ENCODE results near the gene TM9SF2. TPM values are rescaled to one million over a fixed set of nuclear protein-coding genes. Genes with fewer than 3 reads are reported as not detected.
A peak's percentile ranks its signal among the peaks of the same experiment; 100 is the strongest.
"Not testable (repeated sequence)": the region's sequence is repeated elsewhere in the genome, so short reads cannot be mapped to it uniquely, and the experiment has no call there.

Gene TM9SF2, protein sequence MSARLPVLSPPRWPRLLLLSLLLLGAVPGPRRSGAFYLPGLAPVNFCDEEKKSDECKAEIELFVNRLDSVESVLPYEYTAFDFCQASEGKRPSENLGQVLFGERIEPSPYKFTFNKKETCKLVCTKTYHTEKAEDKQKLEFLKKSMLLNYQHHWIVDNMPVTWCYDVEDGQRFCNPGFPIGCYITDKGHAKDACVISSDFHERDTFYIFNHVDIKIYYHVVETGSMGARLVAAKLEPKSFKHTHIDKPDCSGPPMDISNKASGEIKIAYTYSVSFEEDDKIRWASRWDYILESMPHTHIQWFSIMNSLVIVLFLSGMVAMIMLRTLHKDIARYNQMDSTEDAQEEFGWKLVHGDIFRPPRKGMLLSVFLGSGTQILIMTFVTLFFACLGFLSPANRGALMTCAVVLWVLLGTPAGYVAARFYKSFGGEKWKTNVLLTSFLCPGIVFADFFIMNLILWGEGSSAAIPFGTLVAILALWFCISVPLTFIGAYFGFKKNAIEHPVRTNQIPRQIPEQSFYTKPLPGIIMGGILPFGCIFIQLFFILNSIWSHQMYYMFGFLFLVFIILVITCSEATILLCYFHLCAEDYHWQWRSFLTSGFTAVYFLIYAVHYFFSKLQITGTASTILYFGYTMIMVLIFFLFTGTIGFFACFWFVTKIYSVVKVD
- polyA plus RNA-seq (ENCODE audit: insufficient read length in 3 of 3) = 100 to 1,000 TPM; 189 to 223 (median 193) TPM
- long read RNA-seq, donor 1, transcript TM9SF2-201 (17 exons, 3,430 nt) = major isoform, 54 of 68 reads
- long read RNA-seq, donor 1, partial matches to known transcripts = 14 of 68 reads
- long read RNA-seq, donor 1, other reads (novel, unspliced or antisense) = 0 of 68 reads
- long read RNA-seq, donor 2, transcript TM9SF2-201 (17 exons, 3,430 nt) = major isoform, 48 of 66 reads
- long read RNA-seq, donor 2, partial matches to known transcripts = 18 of 66 reads
- long read RNA-seq, donor 2, other reads (novel, unspliced or antisense) = 0 of 66 reads
- long read RNA-seq, donor 3, transcript TM9SF2-201 (17 exons, 3,430 nt) = major isoform, 108 of 192 reads
- long read RNA-seq, donor 3, partial matches to known transcripts = 84 of 192 reads
- long read RNA-seq, donor 3, other reads (novel, unspliced or antisense) = 0 of 192 reads
- long read RNA-seq, donor 4, transcript TM9SF2-201 (17 exons, 3,430 nt) = major isoform, 89 of 143 reads
- long read RNA-seq, donor 4, partial matches to known transcripts = 53 of 143 reads
- long read RNA-seq, donor 4, other reads (novel, unspliced or antisense) = 0 of 143 reads
- long read RNA-seq, donor 5 = 0 reads
- long read RNA-seq, donor 6, transcript TM9SF2-201 (17 exons, 3,430 nt) = major isoform, 40 of 73 reads
- long read RNA-seq, donor 6, partial matches to known transcripts = 31 of 73 reads
- long read RNA-seq, donor 6, other reads (novel, unspliced or antisense) = 0 of 73 reads
- long read RNA-seq, donor 7, transcript TM9SF2-201 (17 exons, 3,430 nt) = major isoform, 66 of 134 reads
- long read RNA-seq, donor 7, partial matches to known transcripts = 68 of 134 reads
- long read RNA-seq, donor 7, other reads (novel, unspliced or antisense) = 0 of 134 reads
- long read RNA-seq, donor 8 = 0 reads
- long read RNA-seq, donor 9, transcript TM9SF2-201 (17 exons, 3,430 nt) = major isoform, 70 of 138 reads
- long read RNA-seq, donor 9, partial matches to known transcripts = 62 of 138 reads
- long read RNA-seq, donor 9, other reads (novel, unspliced or antisense) = 5 of 138 reads
- long read RNA-seq, donor 10, transcript TM9SF2-201 (17 exons, 3,430 nt) = major isoform, 55 of 103 reads
- long read RNA-seq, donor 10, partial matches to known transcripts = 48 of 103 reads
- long read RNA-seq, donor 10, other reads (novel, unspliced or antisense) = 0 of 103 reads
- long read RNA-seq, donor 11, transcript TM9SF2-201 (17 exons, 3,430 nt) = major isoform, 61 of 118 reads
- long read RNA-seq, donor 11, partial matches to known transcripts = 52 of 118 reads
- long read RNA-seq, donor 11, other reads (novel, unspliced or antisense) = 5 of 118 reads
- long read RNA-seq, donor 12, transcript TM9SF2-201 (17 exons, 3,430 nt) = major isoform, 24 of 53 reads
- long read RNA-seq, donor 12, partial matches to known transcripts = 29 of 53 reads
- long read RNA-seq, donor 12, other reads (novel, unspliced or antisense) = 0 of 53 reads
- long read RNA-seq, donor 13 = 0 reads
- long read RNA-seq, donor 14, transcript TM9SF2-201 (17 exons, 3,430 nt) = major isoform, 66 of 93 reads
- long read RNA-seq, donor 14, partial matches to known transcripts = 27 of 93 reads
- long read RNA-seq, donor 14, other reads (novel, unspliced or antisense) = 0 of 93 reads
- long read RNA-seq, donor 15, transcript TM9SF2-201 (17 exons, 3,430 nt) = major isoform, 23 of 38 reads
- long read RNA-seq, donor 15, partial matches to known transcripts = 15 of 38 reads
- long read RNA-seq, donor 15, other reads (novel, unspliced or antisense) = 0 of 38 reads
- long read RNA-seq, donor 16, transcript TM9SF2-201 (17 exons, 3,430 nt) = major isoform, 171 of 335 reads
- long read RNA-seq, donor 16, partial matches to known transcripts = 155 of 335 reads
- long read RNA-seq, donor 16, other reads (novel, unspliced or antisense) = 9 of 335 reads

DNA sequence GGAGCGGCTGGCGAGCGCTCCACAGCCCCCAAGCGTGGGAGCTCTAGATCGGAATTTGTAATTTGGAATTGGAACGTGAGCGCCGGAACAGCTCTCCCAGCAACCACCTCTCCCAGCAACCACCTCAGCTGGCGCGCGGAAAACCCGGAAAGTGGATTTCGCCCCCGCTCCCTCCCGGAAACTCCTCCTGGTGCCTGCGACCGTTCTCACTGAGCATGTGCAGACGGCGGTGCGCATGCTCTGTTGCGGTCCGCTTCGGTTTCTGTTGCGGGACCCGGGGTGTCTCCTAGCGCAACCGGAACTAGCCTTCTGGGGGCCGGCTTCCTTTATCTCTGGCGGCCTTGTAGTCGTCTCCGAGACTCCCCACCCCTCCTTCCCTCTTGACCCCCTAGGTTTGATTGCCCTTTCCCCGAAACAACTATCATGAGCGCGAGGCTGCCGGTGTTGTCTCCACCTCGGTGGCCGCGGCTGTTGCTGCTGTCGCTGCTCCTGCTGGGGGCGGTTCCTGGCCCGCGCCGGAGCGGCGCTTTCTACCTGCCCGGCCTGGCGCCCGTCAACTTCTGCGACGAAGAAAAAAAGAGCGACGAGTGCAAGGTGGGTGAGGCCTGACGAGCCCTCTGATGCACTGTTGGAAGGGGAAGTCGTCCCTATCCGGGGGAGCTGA, at the start of gene TM9SF2:
TM9SF2 (plus strand) TSS at position 289 of the 664 bp plus-strand sequence; CDS start at position 424, 135 bp downstream.
- DNase-seq (ENCODE audit: extremely low read depth in 1 of 11, low read depth in 9 of 11, low spot score in 4 of 11) = peak; percentile 96 to 99 (median 97)

DNA sequence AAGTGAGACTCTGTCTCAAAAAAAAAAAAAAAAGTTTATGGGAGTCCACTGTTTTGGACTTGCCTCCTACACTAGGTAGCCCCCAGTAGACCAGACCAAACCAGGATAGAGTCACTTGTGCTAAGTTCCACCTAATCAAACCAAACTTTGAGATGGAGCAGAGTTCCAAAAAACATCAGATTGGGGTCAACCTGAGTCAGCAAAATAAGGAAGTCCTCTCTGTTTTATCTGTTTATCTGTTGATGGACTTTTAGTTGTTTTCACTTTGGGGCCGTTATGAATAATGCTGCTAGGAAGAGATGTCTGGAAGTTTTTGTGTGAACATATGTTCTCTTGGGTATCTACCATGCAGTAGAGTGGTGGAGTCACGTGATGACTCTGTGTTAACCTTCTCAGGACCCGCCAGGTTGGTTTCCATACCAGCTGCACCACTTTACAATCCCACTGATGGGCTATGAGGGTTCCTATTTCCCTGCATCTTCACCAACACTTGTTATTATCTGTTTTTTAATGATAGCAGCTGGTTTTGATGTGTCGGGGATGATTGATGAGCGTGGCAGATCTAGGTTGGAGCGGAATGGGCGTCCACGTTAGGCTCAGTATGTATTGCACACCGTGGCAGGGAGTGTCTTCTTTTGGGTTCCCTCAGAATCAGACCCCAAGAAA, 46.6 kb upstream of the TM9SF2 start:
- no peak for DNase-seq (ENCODE audit: extremely low read depth in 1 of 11, low read depth in 9 of 11, low spot score in 4 of 11)

DNA sequence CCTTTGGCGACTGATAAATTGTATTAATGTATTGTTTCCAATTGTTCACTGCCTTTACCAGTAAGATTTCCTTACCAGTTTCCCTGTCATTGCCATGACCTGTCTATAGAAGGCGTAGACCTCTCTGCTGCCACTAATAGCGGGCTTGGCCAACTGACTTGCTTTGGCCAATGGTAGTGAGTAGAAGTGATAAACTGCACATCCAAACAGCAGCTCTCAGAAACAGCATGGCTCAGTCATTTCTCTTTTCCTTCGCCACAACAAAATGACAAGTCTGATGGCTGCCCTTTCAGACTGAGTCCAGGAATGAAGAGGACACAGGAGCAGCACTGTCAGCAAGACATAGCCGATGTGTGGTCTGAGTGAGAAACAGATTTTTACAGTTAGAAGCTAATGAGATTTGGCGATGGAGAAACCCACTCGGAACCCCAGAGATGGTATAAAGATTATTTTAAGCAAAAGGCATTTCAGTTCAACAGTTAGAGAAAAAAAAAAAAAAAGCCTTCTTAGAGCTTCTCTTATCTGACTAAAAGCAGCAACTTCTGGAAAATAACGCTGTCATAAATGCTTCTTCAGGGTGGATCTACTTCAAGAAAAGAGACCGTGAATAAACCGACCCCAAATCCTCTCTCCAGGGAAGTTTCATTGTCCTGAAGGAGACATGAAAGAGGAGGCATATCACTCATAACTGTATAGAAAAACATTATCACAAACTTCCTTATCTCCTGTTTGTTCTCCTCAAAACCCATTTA, 42.0 kb upstream of the TM9SF2 start:
- DNase-seq (ENCODE audit: extremely low read depth in 1 of 11, low read depth in 9 of 11, low spot score in 4 of 11) = no peak

DNA sequence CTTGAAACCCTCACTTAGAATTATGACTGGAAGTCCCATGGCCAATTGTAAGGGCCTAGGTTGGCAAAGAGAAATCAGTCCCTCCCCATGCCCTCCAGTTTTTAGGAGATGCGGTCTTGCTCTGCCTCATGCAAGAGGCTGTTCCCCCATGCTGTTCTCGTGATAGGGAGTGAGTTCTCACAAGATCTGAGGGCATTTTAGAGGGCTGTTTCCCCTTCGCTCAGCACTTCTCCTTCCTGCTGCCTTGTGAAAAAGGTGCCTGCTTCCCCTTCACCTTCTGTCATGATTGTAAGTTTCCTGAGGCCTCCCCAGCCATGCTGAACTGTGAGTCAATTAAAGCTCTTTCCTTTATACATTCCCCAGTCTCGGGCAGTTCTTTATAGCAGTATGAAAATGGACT, 40.5 kb upstream of the TM9SF2 start:
- DNase-seq (ENCODE audit: extremely low read depth in 1 of 11, low read depth in 9 of 11, low spot score in 4 of 11) = not testable (repeated sequence)

DNA sequence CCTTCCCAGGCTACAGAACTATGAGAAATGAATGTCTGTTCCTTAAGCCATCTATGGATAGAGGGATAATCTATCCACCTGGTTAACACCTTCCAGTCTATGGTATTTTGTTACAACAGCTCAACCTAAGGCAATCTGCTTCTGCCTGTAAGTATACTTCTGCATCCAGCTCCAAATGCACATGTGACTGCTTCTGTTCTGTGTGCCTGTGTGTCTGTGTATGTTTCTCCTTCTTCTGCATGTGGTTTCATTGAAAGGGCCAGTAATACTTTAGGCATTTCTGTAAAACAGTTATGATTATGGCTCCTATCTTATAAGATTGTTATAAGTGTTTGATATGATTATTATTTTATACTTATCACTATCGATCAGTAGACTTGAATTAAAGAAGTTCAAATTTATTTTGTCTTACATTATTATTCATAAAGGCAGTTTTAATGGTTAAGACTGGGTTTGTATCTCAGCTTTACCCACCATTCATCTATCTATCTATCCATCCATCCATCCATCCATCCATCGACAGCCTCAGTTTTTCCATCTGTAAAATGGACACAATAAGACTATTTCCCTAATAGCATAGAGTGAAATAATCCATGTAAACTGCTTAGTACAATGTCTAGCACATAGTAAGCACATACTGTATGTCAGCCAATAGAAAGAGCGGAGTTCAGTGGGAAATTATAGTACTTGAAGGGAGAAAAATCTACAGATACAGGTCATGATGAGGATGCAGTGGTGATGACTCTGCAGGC, 37.5 kb upstream of the TM9SF2 start:
- no peak for DNase-seq (ENCODE audit: extremely low read depth in 1 of 11, low read depth in 9 of 11, low spot score in 4 of 11)

DNA sequence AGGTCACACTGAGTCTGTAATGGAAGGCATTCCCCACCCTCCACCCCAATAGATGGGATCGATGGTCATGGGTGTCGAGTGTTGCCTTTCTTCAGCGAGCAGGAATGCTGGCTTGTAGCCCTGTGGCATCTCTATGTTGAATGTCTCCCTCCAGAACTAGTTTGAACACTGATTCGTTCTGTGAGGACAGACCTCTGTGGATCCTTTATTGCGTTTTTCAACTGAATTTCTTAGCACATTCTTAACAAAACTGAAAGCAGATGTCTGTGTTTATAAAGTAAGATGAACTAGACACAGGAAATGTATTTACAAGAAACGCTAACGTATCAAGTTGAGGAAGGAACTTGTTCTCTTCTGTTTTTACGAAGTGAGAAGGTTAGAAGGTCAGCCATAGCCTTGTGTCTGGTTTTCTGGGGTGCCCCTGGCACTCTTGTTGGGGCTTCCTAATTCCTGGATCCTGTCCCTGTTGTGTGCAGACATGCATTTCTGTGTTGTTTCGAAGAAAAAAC, 36.8 kb upstream of the TM9SF2 start:
- no peak for DNase-seq (ENCODE audit: extremely low read depth in 1 of 11, low read depth in 9 of 11, low spot score in 4 of 11)

DNA sequence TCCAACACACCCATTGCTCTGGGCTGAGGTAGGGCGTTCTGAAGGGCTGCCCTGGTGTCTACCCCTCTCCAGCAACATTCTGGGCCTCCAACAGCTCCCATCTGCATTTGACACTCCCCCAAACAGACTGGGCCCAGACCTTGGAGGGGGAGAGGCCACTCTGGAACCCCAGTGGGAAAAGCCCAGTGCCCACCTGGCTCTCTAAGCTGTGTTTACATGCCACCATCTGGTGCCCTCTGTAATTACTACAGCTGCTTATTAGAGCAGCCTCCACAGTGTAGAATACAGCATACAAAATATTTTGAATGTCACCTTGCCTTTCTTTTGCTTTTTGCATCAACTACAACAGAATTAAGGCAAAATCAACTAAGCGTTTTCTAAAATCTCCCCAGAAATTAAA, 35.8 kb upstream of the TM9SF2 start:
- no peak for DNase-seq (ENCODE audit: extremely low read depth in 1 of 11, low read depth in 9 of 11, low spot score in 4 of 11)

DNA sequence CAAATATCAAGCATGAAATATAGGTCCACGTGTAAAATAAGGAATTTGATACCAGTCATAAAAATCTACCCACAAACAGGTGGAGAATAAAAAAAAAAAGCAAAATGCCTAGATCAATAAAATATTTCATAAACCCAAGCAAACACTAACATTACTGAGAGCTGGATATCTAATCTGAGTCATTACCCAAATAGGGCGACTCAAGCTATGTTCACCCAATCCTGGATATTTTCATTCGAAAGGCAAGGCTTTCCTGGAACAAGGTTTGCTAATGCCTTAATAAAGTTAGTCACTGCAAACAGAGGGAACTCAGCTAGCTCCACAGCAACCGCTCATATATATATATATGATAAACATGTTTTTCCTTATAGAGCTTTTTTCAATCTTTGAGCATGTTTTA, 33.5 kb upstream of the TM9SF2 start:
- no peak for DNase-seq (ENCODE audit: extremely low read depth in 1 of 11, low read depth in 9 of 11, low spot score in 4 of 11)

DNA sequence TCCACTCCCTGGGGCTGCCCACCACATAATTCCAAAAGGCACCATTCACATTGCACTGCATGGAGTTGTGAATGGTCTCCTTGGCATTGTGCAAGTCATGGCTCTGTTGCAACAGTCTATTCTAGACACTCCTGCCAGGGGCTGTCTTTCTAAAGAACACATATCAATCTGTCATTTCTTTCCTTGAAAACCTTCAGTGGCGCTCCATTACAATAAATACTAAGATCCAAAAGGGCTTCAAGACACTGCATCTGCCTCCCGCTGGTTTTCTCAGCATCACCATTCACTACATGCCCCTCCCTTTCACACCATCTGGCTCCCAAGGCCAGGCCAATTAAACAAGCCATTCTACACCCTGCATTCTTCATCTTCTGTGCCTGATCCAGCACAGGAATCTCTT, 32.2 kb upstream of the TM9SF2 start:
- DNase-seq (ENCODE audit: extremely low read depth in 1 of 11, low read depth in 9 of 11, low spot score in 4 of 11) = no peak

DNA sequence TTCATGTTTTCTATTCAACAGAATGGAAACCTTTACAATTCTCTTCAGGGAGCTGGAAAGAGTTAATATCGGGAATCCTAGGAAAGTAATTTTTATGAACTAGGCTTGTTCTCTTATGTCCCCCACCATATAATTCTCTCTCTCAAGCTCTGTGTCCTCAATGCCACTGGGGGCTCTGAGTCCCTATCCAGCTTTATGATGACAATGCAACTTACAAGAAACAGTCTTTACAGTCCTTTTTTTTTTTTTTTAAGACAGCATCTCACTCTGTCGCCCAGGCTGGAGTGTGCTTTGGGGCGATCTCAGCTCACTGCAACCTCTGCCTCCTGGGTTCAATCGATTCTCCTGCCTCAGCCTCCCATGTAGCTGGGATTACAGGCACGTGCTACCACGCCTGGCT, 31.2 kb upstream of the TM9SF2 start:
- DNase-seq (ENCODE audit: extremely low read depth in 1 of 11, low read depth in 9 of 11, low spot score in 4 of 11) = no peak

DNA sequence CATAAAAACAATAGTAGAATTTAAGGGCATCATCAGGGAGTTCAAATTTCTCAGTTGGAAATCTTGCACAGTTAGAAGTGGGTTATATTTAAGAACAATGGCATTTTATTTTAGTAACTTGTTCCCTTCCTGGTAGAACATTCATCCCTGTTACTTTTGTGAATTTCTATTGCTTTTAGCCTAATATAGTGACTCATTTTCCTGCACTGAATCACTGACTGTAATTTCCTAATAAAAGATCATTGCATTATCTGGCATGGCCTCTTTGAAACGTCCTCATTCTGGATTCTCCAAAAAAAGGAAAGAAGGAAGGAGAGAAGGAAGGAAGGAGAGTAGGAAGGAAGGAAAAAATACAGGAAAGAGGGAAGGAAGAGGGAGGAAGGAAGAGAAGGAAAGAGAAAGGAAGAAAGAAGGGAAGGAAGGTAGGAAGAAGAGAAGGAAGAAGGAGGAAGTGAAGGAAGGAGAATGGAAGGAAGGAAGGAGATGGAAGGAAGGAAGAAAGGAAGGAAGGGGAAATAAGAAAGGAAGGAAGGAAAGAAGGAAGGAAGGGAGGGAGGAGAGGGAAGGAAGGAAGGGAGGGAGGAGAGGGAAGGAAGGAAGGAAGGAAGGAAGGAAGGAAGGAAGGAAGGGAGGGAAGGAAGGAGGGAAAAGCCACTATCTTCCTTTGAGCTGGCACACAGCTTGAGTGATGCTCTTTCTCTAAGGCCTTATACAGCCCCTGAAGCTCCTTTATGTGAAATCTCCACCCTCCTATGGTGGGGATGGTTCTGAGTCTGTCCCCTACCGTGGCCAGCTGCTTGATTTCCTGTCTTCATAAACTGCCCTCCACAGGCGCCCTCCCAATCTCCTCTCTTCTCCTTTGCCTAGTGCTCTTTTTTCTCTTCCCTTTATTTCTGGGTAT, 29.8 kb upstream of the TM9SF2 start:
- no peak for DNase-seq (ENCODE audit: extremely low read depth in 1 of 11, low read depth in 9 of 11, low spot score in 4 of 11)

DNA sequence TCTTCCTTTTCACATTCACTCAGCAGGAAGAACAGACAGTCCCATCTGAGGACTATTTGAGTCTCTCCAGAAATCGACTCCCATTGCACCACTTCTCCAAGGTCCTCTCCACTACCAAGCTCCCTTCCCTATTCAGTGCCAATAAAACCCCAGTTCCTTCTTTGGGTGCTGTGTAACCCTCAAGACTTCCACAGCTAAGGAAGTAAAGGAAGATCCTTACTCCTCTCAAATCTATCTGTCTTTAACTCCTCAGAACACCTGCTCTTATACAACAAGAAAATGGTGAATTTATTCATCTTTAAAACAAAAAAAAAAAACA, 29.2 kb upstream of the TM9SF2 start:
- no peak for DNase-seq (ENCODE audit: extremely low read depth in 1 of 11, low read depth in 9 of 11, low spot score in 4 of 11)

DNA sequence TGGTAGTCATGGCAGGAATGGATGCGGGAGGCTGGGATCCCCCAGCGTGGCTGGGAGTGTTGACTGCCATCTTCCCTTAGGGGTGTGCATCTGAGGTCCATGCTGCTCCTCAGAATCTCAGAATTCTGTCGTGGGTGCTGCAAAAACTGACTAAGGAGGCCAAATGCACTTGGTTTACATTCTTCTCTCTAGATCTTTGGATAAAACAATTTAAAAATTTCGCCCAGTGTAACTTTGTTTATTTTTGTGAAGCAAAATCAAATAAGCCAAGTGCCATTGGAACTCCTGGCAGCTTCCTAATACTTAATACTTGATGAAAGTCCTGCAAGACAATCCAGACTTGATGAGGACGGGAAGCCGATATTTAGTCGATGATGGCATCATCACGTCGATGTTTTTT, 27.8 kb upstream of the TM9SF2 start:
- no peak for DNase-seq (ENCODE audit: extremely low read depth in 1 of 11, low read depth in 9 of 11, low spot score in 4 of 11)
